HUDEP-2 (cell line): ENCODE measurements around the gene RPS6KA4.

Experiments used
- DNase-seq, 76 experiments: peaks; one replicate each; lab custom pipeline; 2025; ENCODE audit not compliant: unreplicated experiment in 76 of 76; lab: John Stamatoyannopoulos, UW

The RPS6KA4 gene

DNA sequence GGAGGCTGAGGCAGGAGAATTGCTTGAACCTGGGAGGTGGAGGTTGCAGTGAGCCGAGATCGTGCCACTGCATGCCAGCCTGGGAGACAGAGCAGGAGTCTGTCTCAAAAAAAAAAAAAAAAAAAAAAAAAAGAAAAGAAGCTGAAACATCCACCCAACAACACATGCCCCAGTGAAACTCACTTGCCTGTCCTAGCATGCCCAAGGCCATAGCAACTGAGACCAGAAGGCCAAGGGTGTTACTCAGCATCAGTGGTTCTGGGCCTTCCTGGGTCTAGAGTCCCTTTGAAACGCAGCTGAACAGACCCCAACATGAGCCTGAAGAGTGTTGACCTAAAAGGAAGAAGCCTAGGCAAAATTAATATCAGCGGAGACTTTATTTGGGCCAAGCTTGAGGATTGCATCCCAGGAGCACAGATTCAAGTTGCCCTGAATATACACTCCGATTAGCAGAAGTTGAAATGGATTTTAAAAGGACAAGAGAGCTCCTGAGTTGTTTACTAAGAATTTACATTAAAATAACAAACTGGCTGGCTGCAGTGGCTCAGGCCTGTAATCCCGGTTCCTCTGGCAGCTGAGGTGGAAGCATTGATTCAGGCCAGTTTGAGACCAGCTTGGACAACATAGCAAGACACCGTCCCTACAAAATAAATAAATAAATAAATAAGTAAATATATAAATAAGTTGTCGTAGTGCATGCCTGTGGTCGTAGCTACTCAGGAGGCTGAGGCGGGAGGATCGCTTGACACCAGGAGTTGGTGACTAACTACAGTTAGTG is 34.1 kb upstream of the RPS6KA4 start:
- no peak for DNase-seq

DNA sequence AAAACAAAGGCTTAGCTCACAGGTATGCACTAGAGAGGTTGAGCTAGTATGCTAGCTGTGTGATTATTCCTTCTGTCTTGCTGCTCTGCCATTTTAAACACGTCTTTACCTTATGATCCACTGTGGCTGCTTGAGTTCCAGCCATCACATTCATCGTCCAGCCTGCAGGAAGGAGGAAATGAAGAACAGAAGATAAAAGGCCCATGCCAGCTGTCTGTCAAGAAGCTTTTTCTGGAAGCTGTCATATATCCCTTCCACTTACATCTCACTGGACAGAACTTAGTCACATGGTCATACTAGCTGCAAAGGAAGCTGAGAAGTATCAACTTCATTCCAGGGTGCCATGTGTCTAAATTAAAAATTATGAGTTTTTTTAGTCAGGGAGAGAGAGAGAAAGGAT is 31.6 kb upstream of the RPS6KA4 start:
- DNase-seq = no peak

DNA sequence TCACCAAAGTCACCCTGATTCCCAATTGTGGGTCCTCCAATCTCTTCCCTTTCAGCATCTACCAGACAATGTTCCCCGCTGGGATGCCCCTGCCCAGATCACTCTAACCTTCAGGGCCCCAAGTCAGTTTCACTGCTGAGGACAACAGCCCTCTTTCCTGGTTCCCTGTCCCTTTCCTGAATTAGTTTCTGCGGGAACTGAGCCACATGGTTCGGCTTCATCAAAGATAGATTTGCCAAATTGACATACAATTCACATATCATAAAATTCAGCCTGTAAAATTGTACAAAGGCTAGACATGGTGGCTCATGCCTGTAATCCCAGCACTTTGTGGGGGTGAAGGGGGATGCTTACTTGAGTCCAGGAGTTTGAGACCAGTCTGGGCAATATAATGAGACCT is 31.0 kb upstream of the RPS6KA4 start:
- DNase-seq = no peak

DNA sequence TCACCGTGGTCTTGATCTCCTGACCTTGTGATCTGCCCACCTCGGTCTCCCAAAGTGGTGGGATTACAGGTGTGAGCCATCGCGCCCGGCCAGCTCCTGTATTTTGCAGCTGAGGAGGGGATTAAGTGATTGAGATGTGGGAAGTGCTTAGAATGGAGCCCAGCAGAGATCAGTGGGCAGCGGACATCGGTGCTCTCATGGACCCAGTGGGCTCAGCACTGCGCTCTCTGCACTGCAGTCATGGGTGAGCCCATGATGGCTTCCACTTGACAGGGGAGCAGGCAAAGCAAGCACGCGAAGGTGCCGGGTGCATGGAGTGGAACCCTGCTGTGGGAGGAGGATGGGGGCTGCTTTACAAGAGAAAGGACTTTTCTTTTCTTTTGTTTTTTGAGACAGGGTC is 28.1 kb upstream of the RPS6KA4 start:
- DNase-seq = no peak

DNA sequence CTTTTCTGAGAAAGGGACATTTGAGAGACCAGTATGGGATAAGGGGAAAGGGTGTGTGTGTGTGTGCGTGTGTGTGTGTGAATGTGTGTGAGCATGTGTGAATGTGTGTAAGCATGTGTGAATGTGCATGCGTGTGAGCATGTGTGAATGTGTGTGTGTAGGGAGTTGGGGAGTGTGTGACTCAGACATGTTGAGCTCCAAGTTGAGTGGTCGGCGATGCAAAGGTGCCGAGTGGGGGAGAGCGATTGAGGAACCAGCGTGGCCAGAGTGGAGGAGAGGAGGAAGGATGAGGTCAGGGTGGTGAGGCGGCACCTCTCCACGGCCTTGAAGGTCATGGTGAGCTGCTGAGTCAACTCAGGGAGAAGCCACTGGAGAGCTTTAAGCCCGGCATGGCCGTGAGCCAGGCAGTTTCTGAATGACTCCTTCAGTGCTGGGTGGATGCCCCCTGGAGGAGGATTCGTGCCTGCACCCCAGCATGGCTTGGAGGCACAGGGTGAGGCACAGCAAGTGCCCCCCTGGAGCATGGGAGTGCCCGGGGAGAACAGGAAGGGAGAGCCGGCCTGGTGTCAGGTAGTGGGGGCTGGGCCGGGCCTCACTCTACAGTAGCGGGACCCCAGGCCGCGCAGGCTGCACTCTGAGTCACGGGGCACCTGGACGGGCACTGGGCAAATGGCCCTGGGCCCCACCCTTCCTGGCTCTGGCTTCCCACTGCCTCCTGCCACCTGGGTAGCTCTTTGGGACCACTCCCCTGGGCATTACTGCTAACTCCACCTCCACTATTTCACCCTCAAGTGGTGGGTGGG is 27.2 kb upstream of the RPS6KA4 start:
- peak in 73 of 76 experiments; percentile 40 to 95 (median 88) for DNase-seq

DNA sequence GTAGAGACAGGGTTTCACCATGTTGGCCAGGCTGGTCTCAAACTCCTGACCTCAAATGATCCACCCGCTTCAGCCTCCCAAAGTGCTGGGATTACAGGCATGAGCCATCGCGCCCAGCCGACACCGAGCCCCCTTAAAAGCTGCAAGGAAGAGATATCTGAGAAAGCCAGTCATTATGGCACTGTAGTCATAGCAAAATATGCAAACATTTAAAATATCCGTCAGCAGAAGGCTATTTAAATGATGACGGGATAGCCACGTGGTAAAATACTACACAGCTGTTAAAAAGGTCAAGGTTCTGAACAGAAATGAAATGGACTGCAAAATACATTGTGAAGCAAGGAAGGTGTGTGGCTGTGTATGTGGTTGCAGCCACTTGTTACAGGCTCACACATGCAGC is 25.4 kb upstream of the RPS6KA4 start:
- no peak for DNase-seq

DNA sequence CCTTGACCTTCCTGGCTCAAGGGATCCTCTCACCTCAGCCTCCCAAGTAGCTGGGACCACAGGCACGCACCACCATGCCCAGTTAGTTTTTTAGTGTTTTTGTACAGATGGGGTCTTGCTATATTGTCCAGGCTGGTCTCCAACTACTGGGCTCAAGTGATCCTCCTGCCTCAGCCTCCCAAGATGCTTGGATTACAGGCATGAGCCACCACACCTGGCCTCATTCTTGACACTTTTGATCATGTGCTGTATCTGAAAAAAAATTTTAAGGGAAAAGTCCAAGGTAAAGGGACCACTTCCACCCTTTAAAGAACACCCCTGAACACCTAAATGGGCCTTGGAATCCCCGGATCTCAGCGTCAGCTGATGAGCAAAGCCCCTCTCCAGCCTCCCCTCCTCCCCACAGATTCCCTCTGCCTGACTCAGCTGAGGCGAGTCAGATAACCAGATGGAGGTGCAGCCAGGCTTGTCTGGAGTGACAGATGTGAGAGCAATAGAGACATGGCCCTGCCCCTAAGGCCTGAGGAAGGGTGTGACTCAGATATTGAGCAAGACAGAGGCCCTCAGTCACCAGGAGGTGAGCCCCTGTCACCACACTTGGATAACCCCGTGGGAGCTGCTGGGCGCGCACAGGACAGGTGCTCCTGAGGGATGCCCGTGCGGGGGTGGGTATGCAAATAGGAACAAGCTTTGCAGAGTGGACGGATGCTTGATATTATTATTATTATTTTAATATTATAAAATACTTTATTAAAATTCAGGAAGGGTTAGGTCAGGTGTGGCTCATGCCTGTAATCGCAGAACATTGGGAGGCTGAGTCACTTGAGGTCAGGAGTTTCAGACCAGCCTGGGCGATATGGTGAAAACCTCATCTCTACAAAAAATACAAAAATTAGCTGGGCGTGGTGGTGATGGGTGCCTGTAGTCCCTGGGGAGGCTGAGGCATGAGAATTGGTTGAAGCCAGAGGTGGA is 23.9 kb upstream of the RPS6KA4 start:
- DNase-seq = peak in 74 of 76 experiments; percentile 45 to 98 (median 92)

DNA sequence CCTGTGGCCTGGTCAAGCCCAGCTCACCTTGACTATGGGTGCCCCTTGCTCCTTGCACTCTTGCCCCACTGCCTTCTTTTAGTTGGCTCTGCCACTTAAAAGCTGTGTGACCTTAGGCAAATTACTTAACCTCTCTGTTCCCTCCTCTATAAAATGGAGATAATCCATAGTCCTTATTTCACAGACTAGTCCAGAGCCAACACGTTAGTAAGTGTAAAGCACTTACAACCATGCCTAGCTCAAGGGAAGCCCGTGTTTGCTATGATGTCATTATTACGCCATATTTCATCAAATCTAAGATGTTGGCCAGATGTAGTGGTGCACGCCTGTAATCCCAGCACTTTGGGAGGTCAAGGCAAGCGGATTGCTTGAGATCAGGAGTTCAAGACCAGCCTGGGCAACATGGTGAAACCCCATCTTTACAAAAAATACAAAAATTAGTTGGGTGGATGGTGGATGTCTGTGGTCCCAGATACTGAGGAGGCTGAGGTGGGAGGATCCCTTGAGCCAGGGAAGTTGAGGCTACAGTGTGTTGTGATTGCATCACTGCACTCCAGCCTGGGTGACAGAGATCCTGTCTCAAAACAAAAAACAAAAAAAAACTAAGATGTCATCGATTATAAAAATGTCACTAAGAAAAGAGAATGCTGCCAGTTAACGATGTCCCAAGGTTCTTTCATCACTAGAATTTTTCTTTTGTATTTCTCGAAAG is 21.3 kb upstream of the RPS6KA4 start:
- DNase-seq = no peak

DNA sequence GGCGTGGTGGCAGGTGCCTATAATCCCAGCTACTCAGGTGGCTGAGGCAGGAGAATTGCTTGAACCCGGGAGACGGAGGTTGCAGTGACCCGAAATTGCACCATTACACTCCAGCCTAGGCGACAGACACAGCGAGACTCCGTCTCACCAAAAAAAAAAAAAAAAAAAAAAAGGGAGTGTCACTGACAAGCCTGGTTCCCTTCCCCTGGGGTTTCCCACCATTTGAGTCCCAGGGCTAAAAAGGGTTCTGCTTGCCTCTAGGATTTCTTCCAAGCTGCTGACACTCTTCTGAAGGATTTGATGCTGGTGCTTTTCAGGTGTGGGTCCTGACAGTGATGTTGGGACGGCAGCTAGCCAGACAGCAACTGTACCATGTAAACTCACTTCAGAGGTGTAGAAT is 20.2 kb upstream of the RPS6KA4 start:
- DNase-seq = no peak

DNA sequence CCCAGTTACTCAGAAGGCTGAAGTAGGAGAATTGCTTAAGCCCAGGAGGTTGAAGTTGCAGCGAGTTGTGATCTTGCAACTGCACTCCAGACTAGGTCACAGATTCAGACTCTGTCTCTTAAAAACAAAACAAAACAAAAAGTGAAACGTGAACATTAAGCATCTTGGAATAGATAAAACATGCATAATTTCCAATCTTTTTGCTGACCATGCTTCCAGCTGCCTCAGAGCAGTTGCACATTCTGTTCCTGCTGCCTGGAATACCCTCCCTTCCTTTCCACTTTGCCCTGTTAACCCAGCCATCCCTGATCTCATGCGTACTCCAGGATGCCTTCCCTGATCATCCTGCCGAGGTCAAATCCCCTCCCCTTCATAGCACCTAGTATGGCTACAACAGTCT is 19.7 kb upstream of the RPS6KA4 start:
- no peak for DNase-seq

DNA sequence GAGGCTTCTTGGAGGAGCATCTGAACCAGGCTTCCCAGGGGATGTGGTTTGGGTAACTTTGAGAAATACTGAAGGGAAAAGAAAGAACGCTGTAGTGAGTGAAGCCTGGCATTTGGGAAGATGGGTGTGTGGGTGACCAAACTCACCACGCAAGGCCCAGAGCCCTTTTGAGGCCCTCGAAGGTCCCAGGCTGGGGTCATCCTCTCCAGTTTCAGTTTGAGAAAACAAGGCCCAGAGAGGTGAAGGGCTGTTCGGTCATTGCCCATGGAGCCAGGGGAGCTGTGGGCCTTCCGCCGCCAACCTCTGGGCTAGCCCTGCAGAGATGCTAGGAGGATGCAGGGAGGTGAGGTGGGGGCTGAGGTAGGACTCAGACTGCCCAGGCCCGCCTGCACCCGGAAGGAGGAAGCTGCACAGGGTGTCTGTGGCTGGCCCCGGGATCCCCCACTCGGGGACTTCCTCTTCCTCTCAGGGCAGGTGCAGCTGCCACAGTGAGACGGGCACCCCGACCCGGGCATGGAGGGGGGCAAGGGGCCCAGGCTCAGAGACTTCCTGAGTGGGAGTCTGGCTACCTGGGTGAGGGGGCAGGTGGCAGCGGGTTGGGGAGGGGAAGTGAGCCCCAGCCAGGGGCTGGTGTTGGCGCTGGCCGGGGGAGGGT is 19.1 kb upstream of the RPS6KA4 start, which contains the start of gene CCDC88B:
Gene CCDC88B, plus strand, starts transcription at position 451 of the 655 bp plus-strand sequence. Its CDS starts 63 bp downstream, at position 514.
- no peak for DNase-seq

DNA sequence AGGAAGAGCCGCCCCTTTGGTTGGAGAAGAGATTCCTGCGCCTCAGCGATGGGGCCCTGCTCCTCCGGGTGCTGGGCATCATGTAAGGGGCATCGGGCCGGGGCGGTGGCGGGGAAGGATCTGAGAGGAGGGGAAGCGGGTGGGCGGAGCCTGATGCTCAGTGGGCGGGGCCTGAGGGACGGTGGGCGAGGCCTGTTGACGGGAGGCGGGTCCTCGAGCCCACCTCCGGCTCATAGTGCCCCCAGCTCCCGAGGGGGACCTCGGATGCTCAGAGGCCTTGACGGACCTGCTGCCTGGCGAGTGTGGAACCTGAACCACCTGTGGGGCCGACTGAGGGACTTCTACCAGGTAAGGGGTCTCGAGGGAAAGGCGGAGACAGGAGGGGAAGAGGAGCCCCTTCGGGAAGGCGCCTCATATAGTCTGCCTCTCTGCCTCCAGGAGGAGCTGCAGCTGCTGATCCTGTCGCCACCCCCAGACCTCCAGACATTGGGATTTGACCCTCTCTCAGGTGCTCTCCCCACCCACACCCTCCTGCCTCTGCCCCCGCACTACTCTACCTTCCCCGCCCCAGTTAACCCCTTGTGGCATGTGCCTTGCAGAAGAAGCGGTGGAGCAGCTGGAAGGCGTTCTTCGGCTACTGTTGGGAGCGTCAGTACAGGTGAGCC is 18.2 kb upstream of the RPS6KA4 start:
- DNase-seq = peak in 4 of 76 experiments; percentile 6 to 24 (median 15)

DNA sequence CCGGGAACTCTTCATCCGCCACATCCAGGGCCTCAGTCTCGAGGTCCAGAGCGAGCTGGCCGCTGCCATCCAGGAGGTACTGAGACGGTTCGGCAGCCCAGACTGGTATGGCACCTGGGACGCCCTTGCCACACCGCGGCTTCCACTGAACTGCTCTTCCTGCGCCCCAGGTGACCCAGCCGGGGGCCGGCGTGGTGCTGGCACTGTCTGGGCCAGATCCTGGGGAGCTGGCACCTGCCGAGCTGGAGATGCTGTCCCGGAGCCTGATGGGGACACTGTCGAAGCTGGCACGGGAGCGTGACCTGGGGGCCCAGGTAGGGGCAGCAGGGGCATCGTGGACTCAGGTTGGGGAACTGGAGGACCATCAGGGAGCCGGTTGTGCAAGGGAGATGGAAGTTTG is 17.5 kb upstream of the RPS6KA4 start:
- no peak for DNase-seq

DNA sequence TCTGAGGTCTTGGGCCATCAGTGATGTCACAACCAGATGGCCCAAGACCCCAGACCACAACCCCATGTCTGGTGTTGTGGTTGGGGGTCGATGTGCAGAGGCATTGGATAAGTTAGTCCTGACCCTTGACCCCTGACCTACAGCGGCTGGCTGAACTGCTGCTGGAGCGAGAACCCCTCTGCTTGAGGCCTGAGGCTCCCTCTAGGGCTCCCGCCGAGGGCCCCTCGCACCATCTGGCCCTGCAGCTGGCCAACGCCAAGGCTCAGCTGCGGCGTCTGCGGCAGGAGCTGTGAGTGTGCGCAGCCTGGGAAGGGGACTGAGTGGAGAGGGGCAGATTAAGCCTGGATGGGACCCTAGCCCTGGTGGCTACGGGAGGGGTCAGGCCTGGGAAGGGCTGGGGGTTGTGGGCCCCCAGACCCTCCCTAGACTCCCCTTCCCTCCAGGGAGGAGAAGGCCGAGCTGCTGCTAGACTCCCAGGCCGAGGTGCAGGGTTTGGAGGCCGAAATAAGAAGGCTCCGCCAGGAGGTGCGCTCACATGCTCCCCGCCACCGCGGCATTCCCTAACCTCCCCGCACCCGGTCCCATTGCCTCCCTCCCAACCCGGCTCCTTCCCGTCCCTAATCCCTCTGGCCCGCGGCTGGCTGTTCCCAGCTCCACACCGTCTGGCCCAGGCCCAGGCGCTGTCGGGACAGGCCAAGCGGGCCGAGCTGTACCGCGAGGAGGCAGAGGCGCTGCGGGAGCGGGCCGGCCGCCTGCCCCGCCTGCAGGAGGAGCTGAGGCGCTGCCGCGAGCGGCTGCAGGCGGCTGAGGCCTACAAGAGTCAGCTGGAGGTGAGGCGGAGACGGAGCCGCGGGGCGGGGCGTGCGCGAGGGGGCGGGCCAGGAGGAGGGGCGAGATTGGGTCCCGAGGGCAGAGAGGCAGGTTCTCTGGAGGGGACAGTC is 16.8 kb upstream of the RPS6KA4 start:
- DNase-seq = peak in 74 of 76 experiments; percentile 34 to 96 (median 88)

DNA sequence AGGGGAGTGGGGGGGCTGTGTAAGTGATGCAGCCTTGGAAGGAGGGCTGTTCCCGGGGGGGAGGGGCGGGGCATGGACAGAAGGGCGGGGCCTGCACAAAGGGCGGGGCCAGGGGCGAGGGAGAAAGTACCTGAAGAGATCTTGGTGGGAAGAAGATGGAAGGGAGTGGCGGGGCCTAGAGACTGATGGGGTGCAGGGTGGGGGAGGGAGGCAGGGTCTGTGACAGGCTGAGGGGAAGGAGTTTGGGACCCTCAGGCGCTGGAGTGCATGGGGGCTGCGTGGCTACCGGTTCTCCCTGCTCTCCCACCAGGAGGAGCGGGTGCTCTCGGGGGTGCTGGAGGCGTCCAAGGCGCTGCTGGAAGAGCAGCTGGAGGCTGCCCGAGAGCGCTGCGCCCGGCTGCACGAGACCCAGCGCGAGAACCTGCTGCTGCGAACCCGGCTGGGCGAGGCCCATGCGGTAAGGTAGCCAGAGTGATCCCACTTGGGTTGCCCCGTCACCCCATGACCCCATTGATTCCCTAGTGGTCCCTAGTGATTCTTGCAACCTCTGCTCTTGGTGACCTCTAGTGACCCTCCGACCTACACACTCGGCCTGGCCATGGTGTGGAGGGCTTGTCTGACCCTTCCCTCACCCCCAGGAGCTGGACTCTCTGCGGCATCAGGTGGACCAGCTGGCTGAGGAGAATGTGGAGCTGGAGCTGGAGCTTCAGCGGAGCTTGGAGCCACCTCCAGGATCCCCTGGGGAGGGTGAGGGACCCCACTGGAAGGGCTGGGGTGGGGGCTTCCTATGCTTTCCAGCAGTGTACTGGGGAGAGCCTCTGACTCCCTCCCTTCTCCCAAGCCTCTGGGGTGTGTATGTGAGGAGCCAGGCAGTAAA is 15.9 kb upstream of the RPS6KA4 start:
- peak in 4 of 76 experiments; percentile 53 to 69 (median 58) for DNase-seq

DNA sequence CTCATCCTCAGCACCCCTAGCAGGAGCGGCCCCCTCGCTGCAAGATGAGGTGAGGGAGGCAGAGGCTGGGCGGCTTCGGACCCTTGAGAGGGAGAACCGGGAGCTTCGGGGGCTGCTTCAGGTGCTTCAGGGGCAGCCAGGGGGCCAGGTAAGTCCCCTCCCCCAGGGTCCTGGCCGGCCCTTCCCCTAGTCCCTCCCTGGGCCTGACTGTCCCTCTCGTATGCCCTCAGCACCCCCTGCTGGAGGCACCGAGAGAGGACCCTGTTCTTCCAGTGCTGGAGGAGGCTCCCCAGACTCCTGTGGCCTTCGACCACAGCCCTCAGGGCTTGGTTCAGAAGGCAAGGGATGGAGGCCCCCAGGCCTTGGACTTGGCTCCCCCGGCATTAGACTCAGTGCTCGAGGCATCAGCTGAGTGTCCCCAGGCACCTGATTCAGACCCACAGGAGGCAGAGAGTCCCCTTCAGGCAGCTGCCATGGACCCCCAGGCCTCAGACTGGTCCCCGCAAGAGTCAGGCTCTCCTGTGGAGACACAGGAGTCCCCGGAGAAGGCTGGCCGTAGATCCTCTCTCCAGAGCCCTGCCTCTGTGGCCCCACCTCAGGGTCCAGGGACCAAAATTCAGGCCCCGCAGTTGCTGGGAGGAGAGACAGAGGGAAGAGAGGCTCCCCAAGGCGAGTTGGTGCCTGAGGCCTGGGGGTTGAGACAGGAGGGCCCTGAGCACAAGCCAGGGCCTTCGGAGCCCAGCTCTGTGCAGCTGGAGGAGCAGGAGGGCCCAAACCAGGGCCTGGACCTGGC is 15.0 kb upstream of the RPS6KA4 start:
- DNase-seq = peak in 31 of 76 experiments; percentile 6 to 47 (median 24)
